Measurements from ENCODE around the gene FAM131A.

DNA sequence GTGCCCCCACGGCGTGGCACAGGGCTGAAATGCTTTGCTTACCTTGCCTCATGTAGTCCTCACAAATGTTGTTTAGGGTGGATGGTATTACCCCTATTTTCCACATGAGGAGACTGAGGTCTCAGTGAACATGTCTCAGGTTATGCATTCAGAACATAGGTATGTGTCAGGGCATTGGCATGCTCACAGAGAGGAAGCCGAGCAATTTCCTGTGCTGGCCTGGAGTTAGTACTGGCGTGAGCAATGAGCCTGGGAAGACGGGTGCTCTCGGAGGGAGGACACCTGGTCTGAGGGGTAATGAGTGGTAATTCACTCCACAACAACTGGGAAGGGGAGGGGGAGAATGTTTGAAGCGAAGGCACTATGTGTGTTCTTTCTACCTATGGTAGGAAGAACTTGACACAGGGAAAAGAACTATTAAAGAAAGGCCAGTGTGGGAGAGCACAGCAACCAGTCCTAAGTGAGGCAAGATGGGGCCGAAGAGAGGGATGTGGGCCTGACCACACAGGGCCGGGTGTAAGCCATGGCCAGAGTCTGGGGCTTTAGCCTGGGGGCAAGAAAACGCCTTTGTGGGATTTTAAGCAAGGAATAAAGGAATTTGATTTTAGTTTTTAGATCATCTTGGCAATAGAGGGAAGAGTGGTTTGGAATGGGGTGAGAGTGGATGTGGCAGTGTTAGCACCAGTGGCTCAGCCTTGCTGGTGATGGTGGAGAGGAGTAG lies 4.9 kb upstream of the FAM131A start:
- TF ChIP-seq, protein P1, sequence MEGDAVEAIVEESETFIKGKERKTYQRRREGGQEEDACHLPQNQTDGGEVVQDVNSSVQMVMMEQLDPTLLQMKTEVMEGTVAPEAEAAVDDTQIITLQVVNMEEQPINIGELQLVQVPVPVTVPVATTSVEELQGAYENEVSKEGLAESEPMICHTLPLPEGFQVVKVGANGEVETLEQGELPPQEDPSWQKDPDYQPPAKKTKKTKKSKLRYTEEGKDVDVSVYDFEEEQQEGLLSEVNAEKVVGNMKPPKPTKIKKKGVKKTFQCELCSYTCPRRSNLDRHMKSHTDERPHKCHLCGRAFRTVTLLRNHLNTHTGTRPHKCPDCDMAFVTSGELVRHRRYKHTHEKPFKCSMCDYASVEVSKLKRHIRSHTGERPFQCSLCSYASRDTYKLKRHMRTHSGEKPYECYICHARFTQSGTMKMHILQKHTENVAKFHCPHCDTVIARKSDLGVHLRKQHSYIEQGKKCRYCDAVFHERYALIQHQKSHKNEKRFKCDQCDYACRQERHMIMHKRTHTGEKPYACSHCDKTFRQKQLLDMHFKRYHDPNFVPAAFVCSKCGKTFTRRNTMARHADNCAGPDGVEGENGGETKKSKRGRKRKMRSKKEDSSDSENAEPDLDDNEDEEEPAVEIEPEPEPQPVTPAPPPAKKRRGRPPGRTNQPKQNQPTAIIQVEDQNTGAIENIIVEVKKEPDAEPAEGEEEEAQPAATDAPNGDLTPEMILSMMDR (IDR thresholded peaks at IDR 0.05) = no peak
- TF ChIP-seq POLR2A (IDR thresholded peaks at IDR 0.05) = no peak
